CD14-positive monocyte (primary cell): ENCODE results near the gene RELN. TPM values are rescaled to one million over a fixed set of nuclear protein-coding genes. Genes with fewer than 3 reads are reported as not detected.

Experiments used
- DNase-seq, 3 donors: peaks; one replicate each; pipeline ENCODE4 v3.0.0-alpha.2; 2011 to 2022
- H2AFZ ChIP-seq: 2 replicates; pipeline ENCODE4 v1.6.0; 2012; ENCODE audit warnings: mild to moderate bottlenecking, low read depth, low read length, inconsistent platforms; ENCODE audit not compliant: insufficient read depth, poor library complexity, severe bottlenecking
- H3K27ac ChIP-seq, 2 donors: 1 replicate in 1 of 2; 2 replicates in 1 of 2; pipeline ENCODE4 v1.5.1; 2012 to 2013; ENCODE audit warnings: low read length in 2 of 2, control low read depth in 1 of 2, inconsistent platforms in 1 of 2, low read depth in 1 of 2, mild to moderate bottlenecking in 1 of 2
- H3K27me3 ChIP-seq, 2 donors: one replicate each; pipeline versions ENCODE4 v1.6.0 to v1.6.1; 2011 to 2013; ENCODE audit warnings: low read length in 2 of 2; ENCODE audit not compliant: control insufficient read depth in 2 of 2, insufficient read depth in 2 of 2
- H3K36me3 ChIP-seq, 2 donors: replicated peaks in 1 of 2; 1 replicate in 1 of 2; 2 replicates in 1 of 2; pipeline versions ENCODE4 v1.5.1 to v1.6.1; 2012 to 2013; ENCODE audit warnings: low read length in 2 of 2, control low read depth in 1 of 2, inconsistent platforms in 1 of 2, mild to moderate bottlenecking in 1 of 2; ENCODE audit not compliant: insufficient read depth in 2 of 2, control insufficient read depth in 1 of 2
- H3K4me1 ChIP-seq, 2 donors: 1 replicate in 1 of 2; 2 replicates in 1 of 2; pipeline versions ENCODE4 v1.5.1 to v1.6.1; 2012 to 2013; ENCODE audit warnings: low read length in 2 of 2, control low read depth in 1 of 2, inconsistent platforms in 1 of 2, mild to moderate bottlenecking in 1 of 2, moderate library complexity in 1 of 2; ENCODE audit not compliant: insufficient read depth in 2 of 2, control insufficient read depth in 1 of 2
- H3K4me2 ChIP-seq: replicated peaks from 2 replicates; pipeline ENCODE3; 2012; ENCODE audit warnings: low read length, moderate library complexity, mild to moderate bottlenecking; ENCODE audit not compliant: poor library complexity, severe bottlenecking; ENCODE audit errors: extremely low read depth
- H3K4me3 ChIP-seq, 3 experiments: fragments of 200-600 bp in 1 of 3; sonication (generic) in 1 of 3; replicated peaks in 1 of 3; 1 replicate in 2 of 3; 2 replicates in 1 of 3; pipeline ENCODE4 v1.5.1; 2011 to 2013; ENCODE audit warnings: low read length in 3 of 3, mild to moderate bottlenecking in 3 of 3, control low read depth in 2 of 3, low read depth in 2 of 3, inconsistent platforms in 1 of 3, moderate library complexity in 1 of 3
- H3K79me2 ChIP-seq: 2 replicates; pipeline ENCODE4 v1.6.0; 2012; ENCODE audit warnings: mild to moderate bottlenecking, control low read depth, inconsistent platforms, low read length, moderate library complexity; ENCODE audit not compliant: insufficient read depth
- H3K9ac ChIP-seq: 2 replicates; pipeline ENCODE4 v1.6.0; 2017; ENCODE audit warnings: low read length, mild to moderate bottlenecking; ENCODE audit not compliant: insufficient read depth, poor library complexity, severe bottlenecking
- H3K9me3 ChIP-seq, 2 donors: replicated peaks in 1 of 2; 1 replicate in 1 of 2; 2 replicates in 1 of 2; pipeline versions ENCODE4 v1.5.1 to v1.6.1; 2012 to 2013; ENCODE audit warnings: low read length in 2 of 2, control low read depth in 1 of 2; ENCODE audit not compliant: control insufficient read depth in 1 of 2, insufficient read depth in 1 of 2
- H4K20me1 ChIP-seq: 2 replicates; pipeline ENCODE4 v1.6.0; 2012; ENCODE audit warnings: mild to moderate bottlenecking, low read length, control low read depth, moderate library complexity; ENCODE audit not compliant: insufficient read depth
- H3K27ac Mint-ChIP-seq, 7 donors: one replicate each; pipeline ENCODE4 v1.8.0; 2020; ENCODE audit warnings: mild to moderate bottlenecking in 7 of 7, mixed read lengths in 7 of 7, moderate library complexity in 6 of 7, inconsistent platforms in 2 of 7
- H3K27me3 Mint-ChIP-seq, 3 donors: one replicate each; pipeline ENCODE4 v1.8.0; 2021 to 2022; ENCODE audit warnings: low read depth in 3 of 3, mild to moderate bottlenecking in 3 of 3, mixed read lengths in 3 of 3, moderate library complexity in 3 of 3, inconsistent platforms in 1 of 3
- H3K36me3 Mint-ChIP-seq, 2 donors: one replicate each; pipeline ENCODE4 v1.8.0; 2020; ENCODE audit warnings: mixed read lengths in 2 of 2, inconsistent platforms in 1 of 2, mild to moderate bottlenecking in 1 of 2
- H3K4me1 Mint-ChIP-seq: one replicate; pipeline ENCODE4 v1.8.0; 2020; ENCODE audit warnings: mild to moderate bottlenecking, mixed read lengths
- H3K4me3 Mint-ChIP-seq, 2 donors: one replicate each; pipeline ENCODE4 v1.8.0; 2020; ENCODE audit warnings: mild to moderate bottlenecking in 2 of 2, mixed read lengths in 2 of 2, moderate library complexity in 1 of 2
- H3K9me3 Mint-ChIP-seq, 7 donors: one replicate each; pipeline ENCODE4 v1.8.0; 2020 to 2022; ENCODE audit warnings: mixed read lengths in 7 of 7, mild to moderate bottlenecking in 6 of 7, moderate library complexity in 6 of 7, inconsistent platforms in 2 of 7
- WGBS: methylation state at CpG from one replicate; pipeline ENCODE4 v1.1.5; 2013; ENCODE audit warnings: missing lambda C conversion rate; ENCODE audit not compliant: insufficient coverage; 5-methylcytosine and 5-hydroxymethylcytosine counted together
- intact Hi-C, 2 donors: fragments of 100-400 bp; cut with micrococcal nuclease; formaldehyde crosslinking; loops; one replicate each; pipeline versions ENCODE4 v1.15.0 to v1.15.1; 2023
- polyA plus RNA-seq, 3 donors: library from polyadenylated mRNA; depleted of rRNA in 1 of 3; unstranded in 2 of 3; stranded (reverse) in 1 of 3; fragments of 300-500 nt in 2 of 3; fragments of >200 nt in 1 of 3; fragmentation: Illumina TruSeq in 2 of 3; gene quantifications; 1 replicate in 2 of 3; 2 replicates in 1 of 3; pipeline ENCODE4 v1.2.3, GENCODE V29; 2012 to 2021
- TF ChIP-seq, protein P1 (sequence below): fragments of 200-600 bp; IDR thresholded peaks from one replicate; pipeline ENCODE4 v1.8.0; 2022; ENCODE audit warnings: antibody characterized with exemption, mild to moderate bottlenecking

RELN gene
- polyA plus RNA-seq, 3 donors = not detected

DNA sequence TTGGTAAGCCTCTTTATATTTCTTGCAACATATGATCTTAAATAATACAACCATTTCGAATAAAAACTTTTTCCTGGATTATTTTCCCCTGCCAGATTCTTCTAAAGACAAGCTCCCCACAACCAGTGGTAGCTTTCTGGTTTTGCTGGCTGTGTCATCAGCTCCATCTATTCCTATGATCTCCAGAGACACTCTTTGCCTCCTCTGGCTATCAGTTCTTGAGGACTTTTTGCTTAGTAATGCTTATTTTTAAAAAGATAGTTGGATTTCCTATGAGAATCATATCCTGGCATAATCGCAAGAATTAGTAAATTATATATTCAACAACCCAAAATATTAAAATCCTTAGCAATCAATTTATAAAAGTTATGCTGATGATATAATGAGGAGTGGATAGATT is 439.7 kb downstream of the RELN start:
- Histone ChIP-seq H3K9me3 (no peaks in the 10 kb centered on the region), H3K79me2 (no peaks in the 10 kb centered on the region), H3K27me3 (no peaks in the 10 kb centered on the region), H3K4me1 (no peaks in the 10 kb centered on the region), H3K27ac (no peak overlapping the region), H2AFZ (no peak overlapping the region), H4K20me1 (no peaks in the 10 kb centered on the region), H3K36me3 (no peaks in the 10 kb centered on the region), H3K4me3 (no peak overlapping the region), H3K4me2 (no peak overlapping the region), H3K9ac (no peak overlapping the region)
- TF ChIP-seq, protein P1, sequence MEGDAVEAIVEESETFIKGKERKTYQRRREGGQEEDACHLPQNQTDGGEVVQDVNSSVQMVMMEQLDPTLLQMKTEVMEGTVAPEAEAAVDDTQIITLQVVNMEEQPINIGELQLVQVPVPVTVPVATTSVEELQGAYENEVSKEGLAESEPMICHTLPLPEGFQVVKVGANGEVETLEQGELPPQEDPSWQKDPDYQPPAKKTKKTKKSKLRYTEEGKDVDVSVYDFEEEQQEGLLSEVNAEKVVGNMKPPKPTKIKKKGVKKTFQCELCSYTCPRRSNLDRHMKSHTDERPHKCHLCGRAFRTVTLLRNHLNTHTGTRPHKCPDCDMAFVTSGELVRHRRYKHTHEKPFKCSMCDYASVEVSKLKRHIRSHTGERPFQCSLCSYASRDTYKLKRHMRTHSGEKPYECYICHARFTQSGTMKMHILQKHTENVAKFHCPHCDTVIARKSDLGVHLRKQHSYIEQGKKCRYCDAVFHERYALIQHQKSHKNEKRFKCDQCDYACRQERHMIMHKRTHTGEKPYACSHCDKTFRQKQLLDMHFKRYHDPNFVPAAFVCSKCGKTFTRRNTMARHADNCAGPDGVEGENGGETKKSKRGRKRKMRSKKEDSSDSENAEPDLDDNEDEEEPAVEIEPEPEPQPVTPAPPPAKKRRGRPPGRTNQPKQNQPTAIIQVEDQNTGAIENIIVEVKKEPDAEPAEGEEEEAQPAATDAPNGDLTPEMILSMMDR = no peak
- Mint-ChIP-seq H3K9me3 (peaks cover 0 to 3% (median 0%) of the 10 kb centered on the region in 7 donors), H3K27ac (no peak overlapping the region), H3K36me3 (no peaks in the 10 kb centered on the region), H3K4me3 (no peak overlapping the region), H3K27me3 (peaks cover 3 to 4% (median 4%) of the 10 kb centered on the region in 3 donors), H3K4me1 (no peaks in the 10 kb centered on the region)
- no peak for DNase-seq
- intact Hi-C loops = no loop called here
- WGBS = 100% methylated on average over 1 of the region's 2 CpGs

- peaks cover 0 to 2% (median 0%) of the 10 kb centered on the region in 7 donors for H3K9me3 Mint-ChIP-seq
- no peak overlapping the region for H3K27ac Mint-ChIP-seq
- H3K36me3 ChIP-seq = no peaks in the 10 kb centered on the region
These were observed 441.8 kb downstream of the RELN start for GRCh38 chr7:103547451-103548284.

More at GRCh38 chr7:103547451-103548284, 441.8 kb downstream of the RELN start:
- Histone ChIP-seq H3K9ac (no peak overlapping the region), H3K79me2 (no peaks in the 10 kb centered on the region), H3K4me1 (no peaks in the 10 kb centered on the region), H4K20me1 (no peaks in the 10 kb centered on the region), H3K4me3 (no peak overlapping the region), H3K27ac (no peak overlapping the region), H2AFZ (no peak overlapping the region), H3K9me3 (no peaks in the 10 kb centered on the region), H3K4me2 (no peak overlapping the region), H3K27me3 (no peaks in the 10 kb centered on the region)
- Mint-ChIP-seq H3K4me1 (no peaks in the 10 kb centered on the region), H3K36me3 (no peaks in the 10 kb centered on the region), H3K4me3 (no peak overlapping the region), H3K27me3 (peaks cover 3 to 4% (median 4%) of the 10 kb centered on the region in 3 donors)
- no peak for DNase-seq
- TF ChIP-seq, protein P1 = no peak
- no CpG with 5 or more reads among the region's 3 CpGs for WGBS
- intact Hi-C loops = no loop called here
